ENCODE measurements around the gene RHOC.

The RHOC gene

GRCh38 chr1:112704934-112705627, 1.8 kb downstream of the RHOC start:
- peak overlapping the region; percentile 99 for H3K27ac ChIP-seq
- TF ChIP-seq CTCF (conservative IDR thresholded peaks at IDR 0.05), result no peak
- TF ChIP-seq ZFX (IDR thresholded peaks at IDR 0.05), result no peak

GRCh38 chr1:112704391-112704933, 2.5 kb downstream of the RHOC start:
- TF ChIP-seq ZFX (IDR thresholded peaks at IDR 0.05), result no peak
- H3K27ac ChIP-seq, result peak overlapping the region; percentile 99

GRCh38 chr1:112703706-112704105, 3.2 kb downstream of the RHOC start:
- TF ChIP-seq CTCF (conservative IDR thresholded peaks at IDR 0.05) (no peak), ZFX (IDR thresholded peaks at IDR 0.05) (no peak)
- H3K27ac ChIP-seq, result peak overlapping the region; percentile 99

- TF ChIP-seq CTCF (conservative IDR thresholded peaks at IDR 0.05) (no peak), ZFX (IDR thresholded peaks at IDR 0.05) (no peak)
- 0 out of 2 replicates have a peak overlapping the region, but pooled peaks have one; percentile 68 for H3K27ac ChIP-seq
These were observed 4.3 kb downstream of the RHOC start for GRCh38 chr1:112702420-112703261.

GRCh38 chr1:112702067-112702395, 4.9 kb downstream of the RHOC start:
- H3K27ac ChIP-seq, result peak overlapping the region; percentile 68
- TF ChIP-seq CTCF (conservative IDR thresholded peaks at IDR 0.05), result no peak
- TF ChIP-seq ZFX (IDR thresholded peaks at IDR 0.05), result no peak

GRCh38 chr1:112701227-112702066, 5.5 kb downstream of the RHOC start:
- H3K27ac ChIP-seq, result peak overlapping the region; percentile 68
- TF ChIP-seq CTCF (conservative IDR thresholded peaks at IDR 0.05) (no peak), ZFX (IDR thresholded peaks at IDR 0.05) (no peak)
